Lower leg skin (tissue), 3 donors: ENCODE data around the gene KRT74.

Source experiments
- CTCF ChIP-seq, 3 donors: fragments of 450-650 bp; IDR thresholded peaks; one replicate each; pipeline ENCODE4 v1.5.1; 2016; ENCODE audit warnings: antibody characterized with exemption in 3 of 3, mild to moderate bottlenecking in 3 of 3, moderate library complexity in 2 of 3
- POLR2A ChIP-seq, 2 donors: fragments of 450-650 bp; IDR thresholded peaks; one replicate each; pipeline ENCODE4 v1.6.1; 2016 to 2017; ENCODE audit warnings: antibody characterized with exemption in 2 of 2, mild to moderate bottlenecking in 1 of 2, moderate library complexity in 1 of 2

DNA sequence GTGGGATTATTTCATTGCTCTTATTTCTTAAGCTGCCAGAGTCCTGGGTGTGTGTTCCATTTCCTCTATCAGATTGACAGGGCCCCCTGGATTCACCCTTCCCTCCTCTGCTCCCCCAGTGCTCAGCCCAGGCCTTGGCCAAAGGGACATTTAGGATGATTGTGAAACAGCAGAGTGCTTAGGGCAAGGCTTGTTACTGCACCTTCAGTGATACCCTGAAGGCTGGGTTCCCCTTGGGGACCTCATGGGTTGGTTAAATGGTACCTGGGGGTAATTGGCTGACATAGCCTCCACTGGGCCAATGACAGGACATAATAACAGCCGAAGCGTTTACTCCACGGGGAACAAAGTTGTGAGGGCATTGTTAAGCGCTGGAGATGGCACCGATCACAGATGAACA lies 28.9 kb upstream of the KRT74 start:
- TF ChIP-seq CTCF (IDR thresholded peaks at IDR 0.05) = no peak
- TF ChIP-seq POLR2A (IDR thresholded peaks at IDR 0.05) = no peak
